Measurements from ENCODE around the gene FAM90A1.
"Not testable (repeated sequence)": the region's sequence is repeated elsewhere in the genome, so short reads cannot be mapped to it uniquely, and the experiment has no call there.

- TF ChIP-seq EZH2 (IDR thresholded peaks at IDR 0.05; ENCODE audit: borderline replicate concordance, low read depth, low read length, poor library complexity, severe bottlenecking) = not testable (repeated sequence)
- TF ChIP-seq, protein P1, sequence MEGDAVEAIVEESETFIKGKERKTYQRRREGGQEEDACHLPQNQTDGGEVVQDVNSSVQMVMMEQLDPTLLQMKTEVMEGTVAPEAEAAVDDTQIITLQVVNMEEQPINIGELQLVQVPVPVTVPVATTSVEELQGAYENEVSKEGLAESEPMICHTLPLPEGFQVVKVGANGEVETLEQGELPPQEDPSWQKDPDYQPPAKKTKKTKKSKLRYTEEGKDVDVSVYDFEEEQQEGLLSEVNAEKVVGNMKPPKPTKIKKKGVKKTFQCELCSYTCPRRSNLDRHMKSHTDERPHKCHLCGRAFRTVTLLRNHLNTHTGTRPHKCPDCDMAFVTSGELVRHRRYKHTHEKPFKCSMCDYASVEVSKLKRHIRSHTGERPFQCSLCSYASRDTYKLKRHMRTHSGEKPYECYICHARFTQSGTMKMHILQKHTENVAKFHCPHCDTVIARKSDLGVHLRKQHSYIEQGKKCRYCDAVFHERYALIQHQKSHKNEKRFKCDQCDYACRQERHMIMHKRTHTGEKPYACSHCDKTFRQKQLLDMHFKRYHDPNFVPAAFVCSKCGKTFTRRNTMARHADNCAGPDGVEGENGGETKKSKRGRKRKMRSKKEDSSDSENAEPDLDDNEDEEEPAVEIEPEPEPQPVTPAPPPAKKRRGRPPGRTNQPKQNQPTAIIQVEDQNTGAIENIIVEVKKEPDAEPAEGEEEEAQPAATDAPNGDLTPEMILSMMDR (conservative IDR thresholded peaks at IDR 0.05; ENCODE audit: low read depth, low read length) = not testable (repeated sequence)
Observed at GRCh38 chr12:8256356-8256755, 28.9 kb upstream of the FAM90A1 start.

Measured in A673 (cell line).